ENCODE results near the gene DNAJC5G. TPM values are rescaled to one million over a fixed set of nuclear protein-coding genes. Genes with fewer than 3 reads are reported as not detected.
"Not testable (repeated sequence)": the region's sequence is repeated elsewhere in the genome, so short reads cannot be mapped to it uniquely, and the experiment has no call there.

Gene DNAJC5G
- total RNA-seq, 1 experiment from 2014 or later: 0.37 TPM

- Histone ChIP-seq H3K14ac (ENCODE audit: insufficient read depth, low read length) (no peak overlapping the region), H3K4ac (ENCODE audit: low read depth, low read length) (no peak overlapping the region), H3K9me3 (ENCODE audit: control insufficient read depth, low read depth, low read length) (no peaks in the 10 kb centered on the region), H3K9ac (ENCODE audit: extremely low read depth, insufficient read length, low read length) (no peak overlapping the region), H2BK15ac (ENCODE audit: low read depth, low read length) (no peak overlapping the region), H3K56ac (ENCODE audit: insufficient read length, low read depth, low read length) (no peak overlapping the region), H3K23ac (ENCODE audit: insufficient read length, low read depth, low read length) (no peak overlapping the region), H3K23me2 (ENCODE audit: insufficient read length, low read depth, low read length, poor library complexity, severe bottlenecking) (no peaks in the 10 kb centered on the region), H2BK12ac (ENCODE audit: insufficient read length, low read depth, low read length) (no peak overlapping the region), H2BK120ac (ENCODE audit: low read depth, low read length, poor library complexity, severe bottlenecking) (no peak overlapping the region), H2AK5ac (ENCODE audit: insufficient read length, low read length) (no peak overlapping the region), H3K4me2 (ENCODE audit: insufficient read depth, insufficient read length, low read length) (no peak overlapping the region), H3K79me2 (ENCODE audit: insufficient read depth, low read length) (no peaks in the 10 kb centered on the region), H2BK20ac (ENCODE audit: low read depth, low read length, poor library complexity, severe bottlenecking) (no peak overlapping the region), H3T11ph (ENCODE audit: low read length) (no peak overlapping the region), H3K27me3 (ENCODE audit: insufficient read depth, low read length) (peaks cover 3% of the 10 kb centered on the region; the same call in 1 of the 2 replicates), H3K18ac (ENCODE audit: insufficient read length, low read depth, low read length) (no peak overlapping the region), H3K4me1 (ENCODE audit: insufficient read depth, low read length) (no peaks in the 10 kb centered on the region), H3K27ac (ENCODE audit: insufficient read length, low read depth, low read length) (no peak overlapping the region), H2BK5ac (ENCODE audit: insufficient read length, low read length) (no peak overlapping the region), H4K91ac (ENCODE audit: insufficient read length, low read depth, low read length) (no peak overlapping the region), H3K79me1 (ENCODE audit: insufficient read depth, low read depth, low read length, poor library complexity, severe bottlenecking) (no peaks in the 10 kb centered on the region), H4K8ac (replicated peaks; ENCODE audit: insufficient read length, low read depth, low read length) (no peak overlapping the region), H2AFZ (ENCODE audit: low read length) (no peak overlapping the region), H4K5ac (ENCODE audit: insufficient read length, low read depth, low read length) (no peak overlapping the region), H4K20me1 (ENCODE audit: control insufficient read depth, insufficient read depth, insufficient read length) (no peaks in the 10 kb centered on the region)
- H3K27ac Mint-ChIP-seq: peak overlapping the region in 1 of 3 experiments; percentile 5; a peak in 1 of 7 replicates
- H3K36me3 Mint-ChIP-seq (ENCODE audit: insufficient read depth in 1 of 3, low read depth in 3 of 3): no peaks in the 10 kb centered on the region; a peak in 1 of 7 replicates
- TF ChIP-seq CTCF (conservative IDR thresholded peaks at IDR 0.05): no peak
- H3K27me3 Mint-ChIP-seq (ENCODE audit: low read depth): peaks cover 28% of the 10 kb centered on the region
- H3K9me3 Mint-ChIP-seq: peaks cover 0 to 2% of the 10 kb centered on the region in 2 experiments; a peak in 2 of 5 replicates
- peaks cover 8 to 14% of the 10 kb centered on the region in 2 experiments for H3K4me1 Mint-ChIP-seq
- DNase-seq: no peak
- WGBS (ENCODE audit: extremely low coverage, insufficient read length, low lambda C conversion rate): no CpG with 5 or more reads among the region's 11 CpGs
- H3K4me3 Mint-ChIP-seq: no peak overlapping the region
Measured at GRCh38 chr2:27271631-27272340, 3.4 kb upstream of the DNAJC5G start.

GRCh38 chr2:27272537-27273522 lies 2.4 kb upstream of the DNAJC5G start:
- not testable (repeated sequence) for H3K4me2 ChIP-seq (ENCODE audit: insufficient read depth, insufficient read length, low read length); H2BK12ac ChIP-seq (ENCODE audit: insufficient read length, low read depth, low read length); H3K27me3 ChIP-seq (ENCODE audit: insufficient read depth, low read length); H3K27ac Mint-ChIP-seq; H2BK5ac ChIP-seq (ENCODE audit: insufficient read length, low read length); H3K56ac ChIP-seq (ENCODE audit: insufficient read length, low read depth, low read length); H2BK120ac ChIP-seq (ENCODE audit: low read depth, low read length, poor library complexity, severe bottlenecking); H4K5ac ChIP-seq (ENCODE audit: insufficient read length, low read depth, low read length); H2BK15ac ChIP-seq (ENCODE audit: low read depth, low read length); H3T11ph ChIP-seq (ENCODE audit: low read length); H2BK20ac ChIP-seq (ENCODE audit: low read depth, low read length, poor library complexity, severe bottlenecking); H3K23ac ChIP-seq (ENCODE audit: insufficient read length, low read depth, low read length); H3K9me3 ChIP-seq (ENCODE audit: control insufficient read depth, low read depth, low read length); H3K4me3 Mint-ChIP-seq; H3K14ac ChIP-seq (ENCODE audit: insufficient read depth, low read length); H2AFZ ChIP-seq (ENCODE audit: low read length); H4K8ac ChIP-seq (replicated peaks; ENCODE audit: insufficient read length, low read depth, low read length); H3K79me2 ChIP-seq (ENCODE audit: insufficient read depth, low read length); H3K18ac ChIP-seq (ENCODE audit: insufficient read length, low read depth, low read length); H3K23me2 ChIP-seq (ENCODE audit: insufficient read length, low read depth, low read length, poor library complexity, severe bottlenecking); H4K20me1 ChIP-seq (ENCODE audit: control insufficient read depth, insufficient read depth, insufficient read length); H3K4ac ChIP-seq (ENCODE audit: low read depth, low read length); H3K9me3 Mint-ChIP-seq; H2AK5ac ChIP-seq (ENCODE audit: insufficient read length, low read length); H4K91ac ChIP-seq (ENCODE audit: insufficient read length, low read depth, low read length); H3K4me1 ChIP-seq (ENCODE audit: insufficient read depth, low read length); H3K27ac ChIP-seq (ENCODE audit: insufficient read length, low read depth, low read length); H3K79me1 ChIP-seq (ENCODE audit: insufficient read depth, low read depth, low read length, poor library complexity, severe bottlenecking); H3K36me3 Mint-ChIP-seq (ENCODE audit: insufficient read depth in 1 of 3, low read depth in 3 of 3); DNase-seq; H3K9ac ChIP-seq (ENCODE audit: extremely low read depth, insufficient read length, low read length)
- peaks cover 11 to 19% of the 10 kb centered on the region in 2 experiments for H3K4me1 Mint-ChIP-seq
- H3K27me3 Mint-ChIP-seq (ENCODE audit: low read depth): peaks cover 36% of the 10 kb centered on the region
- WGBS (ENCODE audit: extremely low coverage, insufficient read length, low lambda C conversion rate): no CpG with 5 or more reads among the region's 15 CpGs
